Liver (tissue), 9 donors: ENCODE measurements around the gene PDK2. TPM values are rescaled to one million over a fixed set of nuclear protein-coding genes. Genes with fewer than 3 reads are reported as not detected.

Experiments used
- DNase-seq: peaks from one replicate; pipeline ENCODE4 v3.0.0-alpha.2; 2017; ENCODE audit warnings: low spot score
- H3K27ac ChIP-seq, 2 donors: one replicate each; pipeline ENCODE4 v1.7.0; 2013; ENCODE audit warnings: inconsistent platforms in 2 of 2, low read length in 2 of 2, control low read depth in 1 of 2, low read depth in 1 of 2, mild to moderate bottlenecking in 1 of 2
- H3K27me3 ChIP-seq, 4 donors: one replicate each; pipeline versions ENCODE4 v1.6.1 to v1.7.0; 2013; ENCODE audit warnings: low read length in 3 of 4, inconsistent platforms in 1 of 4, mild to moderate bottlenecking in 1 of 4, moderate library complexity in 1 of 4; ENCODE audit not compliant: control insufficient read depth in 4 of 4, insufficient read depth in 4 of 4
- H3K36me3 ChIP-seq, 4 donors: one replicate each; pipeline versions ENCODE4 v1.6.1 to v1.7.0; 2013; ENCODE audit warnings: low read length in 3 of 4, mild to moderate bottlenecking in 3 of 4, low read depth in 1 of 4, moderate library complexity in 1 of 4; ENCODE audit not compliant: control insufficient read depth in 4 of 4, insufficient read depth in 3 of 4
- H3K4me1 ChIP-seq, 4 donors: one replicate each; pipeline versions ENCODE4 v1.6.1 to v1.7.0; 2013; ENCODE audit warnings: low read length in 3 of 4, mild to moderate bottlenecking in 3 of 4, moderate library complexity in 1 of 4; ENCODE audit not compliant: control insufficient read depth in 4 of 4, insufficient read depth in 4 of 4
- H3K4me3 ChIP-seq, 3 donors: one replicate each; pipeline versions ENCODE4 v1.6.1 to v1.7.0; 2013; ENCODE audit warnings: low read length in 3 of 3, control low read depth in 1 of 3, low read depth in 1 of 3, mild to moderate bottlenecking in 1 of 3
- H3K9ac ChIP-seq, 2 donors: one replicate each; pipeline ENCODE4 v1.7.0; 2013; ENCODE audit warnings: low read length in 2 of 2, mild to moderate bottlenecking in 2 of 2, moderate library complexity in 2 of 2, control low read depth in 1 of 2, low read depth in 1 of 2
- H3K9me3 ChIP-seq, 4 donors: one replicate each; pipeline versions ENCODE4 v1.6.1 to v1.7.0; 2013; ENCODE audit warnings: low read length in 3 of 4; ENCODE audit not compliant: control insufficient read depth in 4 of 4
- ATF3 ChIP-seq: IDR thresholded peaks from 2 replicates; pipeline ENCODE4 v1.6.1; 2016; ENCODE audit warnings: antibody characterized with exemption
- CTCF ChIP-seq: fragments of 150-350 bp; IDR thresholded peaks from 2 replicates; pipeline ENCODE4 v1.5.1; 2017; ENCODE audit warnings: improper control_type of control experiment, low read depth, low read length; ENCODE audit not compliant: missing input control
- FOXA1 ChIP-seq: IDR thresholded peaks from 2 replicates; pipeline ENCODE4 v1.6.1; 2016; ENCODE audit warnings: antibody characterized with exemption
- FOXA2 ChIP-seq: IDR thresholded peaks from 2 replicates; pipeline ENCODE4 v1.6.1; 2016; ENCODE audit warnings: antibody characterized with exemption
- GABPA ChIP-seq, 2 donors: IDR thresholded peaks in 1 of 2; conservative IDR thresholded peaks in 1 of 2; 2 replicates each; pipeline ENCODE4 v1.6.1; 2016; ENCODE audit warnings: antibody characterized with exemption in 2 of 2, mild to moderate bottlenecking in 1 of 2, moderate library complexity in 1 of 2
- HNF4A ChIP-seq, 2 donors: conservative IDR thresholded peaks; 2 replicates each; pipeline ENCODE4 v1.6.1; 2016; ENCODE audit warnings: antibody characterized with exemption in 2 of 2, mild to moderate bottlenecking in 2 of 2
- HNF4G ChIP-seq: IDR thresholded peaks from 2 replicates; pipeline ENCODE4 v1.6.1; 2016; ENCODE audit warnings: antibody characterized with exemption
- JUND ChIP-seq, 2 donors: IDR thresholded peaks; 2 replicates each; pipeline ENCODE4 v1.6.1; 2016; ENCODE audit warnings: antibody characterized with exemption in 2 of 2
- MAX ChIP-seq: IDR thresholded peaks from 2 replicates; pipeline ENCODE4 v1.6.1; 2016; ENCODE audit warnings: antibody characterized with exemption
- NR2F2 ChIP-seq: IDR thresholded peaks from 2 replicates; pipeline ENCODE4 v1.6.1; 2016; ENCODE audit warnings: antibody characterized with exemption
- RAD21 ChIP-seq, 2 donors: IDR thresholded peaks; 2 replicates each; pipeline ENCODE4 v1.6.1; 2016; ENCODE audit warnings: antibody characterized with exemption in 2 of 2, mild to moderate bottlenecking in 2 of 2
- REST ChIP-seq: IDR thresholded peaks from 2 replicates; pipeline ENCODE4 v1.6.1; 2016; ENCODE audit warnings: antibody characterized with exemption, mild to moderate bottlenecking
- RXRA ChIP-seq, 2 donors: IDR thresholded peaks; 2 replicates each; pipeline ENCODE4 v1.6.1; 2017 to 2018; ENCODE audit warnings: antibody characterized with exemption in 2 of 2, mild to moderate bottlenecking in 1 of 2
- SP1 ChIP-seq: IDR thresholded peaks from 2 replicates; pipeline ENCODE4 v1.6.1; 2018; ENCODE audit warnings: antibody characterized with exemption, mild to moderate bottlenecking
- TAF1 ChIP-seq: conservative IDR thresholded peaks from 2 replicates; pipeline ENCODE4 v1.6.1; 2016; ENCODE audit warnings: antibody characterized with exemption, mild to moderate bottlenecking
- YY1 ChIP-seq: IDR thresholded peaks from 2 replicates; pipeline ENCODE4 v1.6.1; 2016; ENCODE audit warnings: antibody characterized with exemption, mild to moderate bottlenecking
- ZBTB33 ChIP-seq: IDR thresholded peaks from 2 replicates; pipeline ENCODE4 v1.6.1; 2016; ENCODE audit warnings: antibody characterized with exemption
- WGBS: extraction: QIAGEN DNeasy Blood & Tissue Kit; methylation state at CpG from one replicate; pipeline ENCODE4 v1.1.7; 2013; 5-methylcytosine and 5-hydroxymethylcytosine counted together
- polyA plus RNA-seq, 2 donors: library from polyadenylated mRNA; stranded (reverse) in 1 of 2; unstranded in 1 of 2; fragments of 200-250 nt in 1 of 2; fragments of >200 nt in 1 of 2; fragmentation: Nextera tagmentation in 1 of 2; extraction: Ambion mirVana in 1 of 2; gene quantifications; one replicate each; pipeline versions ENCODE4 v1.2.1 to v1.2.3, GENCODE V29; 2013 to 2015
- total RNA-seq, 2 donors: library from RNA; depleted of rRNA; stranded (reverse); fragments of >200 nt; gene quantifications; one replicate each; pipeline ENCODE4 v1.2.3, GENCODE V29; 2014
- donor health status: healthy.
- donor health status: healthy.
- donor health status: healthy.
- donor health status: healthy.
- donor health status: healthy.

The PDK2 gene
- total and polyA plus RNA-seq, 4 donors: 8.6 to 36.6 (median 28.5) TPM

GRCh38 chr17:50067996-50068395, 27.2 kb upstream of the PDK2 start:
- Histone ChIP-seq H3K4me1 (no peaks in the 10 kb centered on the region), H3K27me3 (no peaks in the 10 kb centered on the region), H3K9ac (no peak overlapping the region), H3K4me3 (no peak overlapping the region), H3K27ac (no peak overlapping the region), H3K36me3 (no peaks in the 10 kb centered on the region), H3K9me3 (no peaks in the 10 kb centered on the region)
- DNase-seq: no peak
- TF ChIP-seq RXRA (IDR thresholded peaks at IDR 0.05) (no peak), TAF1 (no peak), CTCF (no peak), ATF3 (no peak), FOXA1 (no peak), FOXA2 (no peak), JUND (IDR thresholded peaks at IDR 0.05) (no peak), YY1 (no peak), HNF4A (conservative IDR thresholded peaks at IDR 0.05) (no peak), SP1 (no peak), REST (no peak), NR2F2 (no peak), RAD21 (IDR thresholded peaks at IDR 0.05) (no peak), GABPA (IDR thresholded peaks at IDR 0.05 in 1 of 2, conservative IDR thresholded peaks at IDR 0.05 in 1 of 2) (no peak), MAX (no peak), HNF4G (no peak), ZBTB33 (no peak)
- WGBS: 94% methylated on average over 13 of the region's 13 CpGs
